ENCODE data around the gene C1GALT1.
"Not testable (repeated sequence)": the region's sequence is repeated elsewhere in the genome, so short reads cannot be mapped to it uniquely, and the experiment has no call there.

DNA sequence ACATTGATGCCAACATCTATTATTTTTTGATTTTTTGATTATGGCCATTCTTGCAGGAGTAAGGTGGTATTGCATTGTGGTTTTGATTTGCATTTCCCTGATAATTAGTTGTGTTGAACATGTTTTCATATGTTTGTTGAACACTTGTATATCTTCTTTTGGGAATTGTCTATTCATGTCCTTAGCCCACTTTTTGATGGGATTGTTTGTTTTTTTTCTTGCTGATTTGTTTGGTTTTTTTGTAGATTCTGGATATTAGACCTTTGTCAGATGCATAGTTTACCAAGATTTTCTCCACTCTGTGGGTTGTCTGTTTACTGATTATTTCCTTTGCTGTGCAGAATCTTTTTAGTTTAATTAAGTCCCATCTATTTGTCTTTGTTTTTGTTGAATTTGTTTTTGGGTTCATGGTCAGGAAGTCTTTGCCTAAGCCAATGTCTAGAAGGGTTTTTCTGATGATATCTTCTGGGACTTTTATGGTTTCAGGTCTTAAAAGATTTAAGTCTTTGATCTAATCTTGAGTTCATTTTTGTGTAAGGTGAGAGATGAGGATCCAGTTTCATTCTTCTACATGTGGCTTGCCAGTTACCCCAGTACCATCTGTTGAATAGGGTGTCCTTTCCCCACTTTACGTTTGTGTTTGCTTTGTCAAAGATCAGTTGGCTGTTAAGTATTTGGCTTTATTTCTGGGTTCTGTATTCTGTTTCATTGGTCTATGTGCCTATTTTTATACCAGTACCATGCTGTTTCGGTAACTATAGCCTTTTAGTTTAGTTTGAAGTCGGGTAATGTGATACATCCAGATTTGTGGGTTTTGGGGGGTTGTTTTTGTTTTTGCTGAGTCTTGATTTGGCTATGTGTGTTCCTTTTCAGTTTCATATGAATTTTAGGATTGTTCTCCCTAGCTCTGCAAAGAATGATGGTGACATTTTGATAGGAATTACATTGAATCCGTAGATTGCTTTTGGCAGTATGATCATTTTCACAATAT is 10.7 kb downstream of the C1GALT1 start:
- TF ChIP-seq, protein P1, sequence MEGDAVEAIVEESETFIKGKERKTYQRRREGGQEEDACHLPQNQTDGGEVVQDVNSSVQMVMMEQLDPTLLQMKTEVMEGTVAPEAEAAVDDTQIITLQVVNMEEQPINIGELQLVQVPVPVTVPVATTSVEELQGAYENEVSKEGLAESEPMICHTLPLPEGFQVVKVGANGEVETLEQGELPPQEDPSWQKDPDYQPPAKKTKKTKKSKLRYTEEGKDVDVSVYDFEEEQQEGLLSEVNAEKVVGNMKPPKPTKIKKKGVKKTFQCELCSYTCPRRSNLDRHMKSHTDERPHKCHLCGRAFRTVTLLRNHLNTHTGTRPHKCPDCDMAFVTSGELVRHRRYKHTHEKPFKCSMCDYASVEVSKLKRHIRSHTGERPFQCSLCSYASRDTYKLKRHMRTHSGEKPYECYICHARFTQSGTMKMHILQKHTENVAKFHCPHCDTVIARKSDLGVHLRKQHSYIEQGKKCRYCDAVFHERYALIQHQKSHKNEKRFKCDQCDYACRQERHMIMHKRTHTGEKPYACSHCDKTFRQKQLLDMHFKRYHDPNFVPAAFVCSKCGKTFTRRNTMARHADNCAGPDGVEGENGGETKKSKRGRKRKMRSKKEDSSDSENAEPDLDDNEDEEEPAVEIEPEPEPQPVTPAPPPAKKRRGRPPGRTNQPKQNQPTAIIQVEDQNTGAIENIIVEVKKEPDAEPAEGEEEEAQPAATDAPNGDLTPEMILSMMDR (IDR thresholded peaks at IDR 0.05) = not testable (repeated sequence)
- TF ChIP-seq POLR2A (IDR thresholded peaks at IDR 0.05) = not testable (repeated sequence)
